IPS-NIHi7 (cell line): Measurements from ENCODE around the gene SGCA.

Experiments
- DNase-seq: peaks from one replicate; pipeline ENCODE4 v3.0.0; 2012; ENCODE audit warnings: mixed read lengths; ENCODE audit errors: extremely low spot score

The SGCA gene

GRCh38 chr17:50182783-50183420 is 17.1 kb downstream of the SGCA start:
- DNase-seq = no peak

GRCh38 chr17:50183421-50183994 is 17.7 kb downstream of the SGCA start:
- no peak for DNase-seq

GRCh38 chr17:50184064-50184463 is 18.3 kb downstream of the SGCA start:
- peak; percentile 62 for DNase-seq

- DNase-seq = no peak
Measured at GRCh38 chr17:50184611-50185398, 19.0 kb downstream of the SGCA start.

GRCh38 chr17:50185631-50186471 is 20.0 kb downstream of the SGCA start:
- DNase-seq = no peak

GRCh38 chr17:50186661-50187393 is 21.0 kb downstream of the SGCA start:
- DNase-seq = no peak

GRCh38 chr17:50187394-50187725 is 21.6 kb downstream of the SGCA start:
- no peak for DNase-seq

- no peak for DNase-seq
Measured at GRCh38 chr17:50187751-50188530, 22.1 kb downstream of the SGCA start.

- no peak for DNase-seq
Measured at GRCh38 chr17:50188531-50188920, 22.7 kb downstream of the SGCA start.

- no peak for DNase-seq
Measured at GRCh38 chr17:50188921-50189549, 23.2 kb downstream of the SGCA start.

- no peak for DNase-seq
Measured at GRCh38 chr17:50189550-50190292, 23.9 kb downstream of the SGCA start.

GRCh38 chr17:50190293-50190602 is 24.4 kb downstream of the SGCA start:
- no peak for DNase-seq

- DNase-seq = no peak
Measured at GRCh38 chr17:50190603-50191358, 25.0 kb downstream of the SGCA start.

- no peak for DNase-seq
Measured at GRCh38 chr17:50191359-50192143, 25.7 kb downstream of the SGCA start.

- no peak for DNase-seq
Measured at GRCh38 chr17:50192144-50192617, 26.4 kb downstream of the SGCA start.

- DNase-seq = no peak
Measured at GRCh38 chr17:50192618-50193291, 26.9 kb downstream of the SGCA start.

- no peak for DNase-seq
Measured at GRCh38 chr17:50194140-50194933, 28.5 kb downstream of the SGCA start.
